ENCODE data around the gene ERCC5. TPM values are rescaled to one million over a fixed set of nuclear protein-coding genes. Genes with fewer than 3 reads are reported as not detected.

The ERCC5 gene
- total RNA-seq, 1 donor from 2014 or later, result 51.3 TPM

GRCh38 chr13:102852556-102852955, 6.7 kb downstream of the ERCC5 start:
- intact Hi-C loops (cut with DNase I), result no loop called here
- no peaks in the 10 kb centered on the region for H3K27me3 ChIP-seq (ENCODE audit: low read depth)
- ATAC-seq, result no peak
- H3K4me3 ChIP-seq, result no peak overlapping the region
- no peak for TF ChIP-seq CTCF (IDR thresholded peaks at IDR 0.05)
- no peak overlapping the region for H3K27ac ChIP-seq
- no peak for DNase-seq
- peaks cover 53% of the 10 kb centered on the region for H3K36me3 ChIP-seq
- H3K4me1 ChIP-seq, result peaks cover 7% of the 10 kb centered on the region
- no peaks in the 10 kb centered on the region for H3K9me3 ChIP-seq

- Histone ChIP-seq H3K4me1 (no peaks in the 10 kb centered on the region), H3K4me3 (no peak overlapping the region), H3K36me3 (peaks cover 74% of the 10 kb centered on the region), H3K9me3 (no peaks in the 10 kb centered on the region), H3K27me3 (ENCODE audit: low read depth) (no peaks in the 10 kb centered on the region), H3K27ac (no peak overlapping the region)
- DNase-seq (no peak), ATAC-seq (no peak)
- intact Hi-C loops (cut with DNase I), result no loop called here
- TF ChIP-seq CTCF (IDR thresholded peaks at IDR 0.05), result no peak
Observed at GRCh38 chr13:102854675-102855074, 8.8 kb downstream of the ERCC5 start.

GRCh38 chr13:102856557-102856956, 10.7 kb downstream of the ERCC5 start:
- Histone ChIP-seq H3K9me3 (no peaks in the 10 kb centered on the region), H3K27me3 (ENCODE audit: low read depth) (no peaks in the 10 kb centered on the region), H3K4me3 (no peak overlapping the region), H3K36me3 (peaks cover 93% of the 10 kb centered on the region), H3K27ac (no peak overlapping the region), H3K4me1 (no peaks in the 10 kb centered on the region)
- ATAC-seq (peak; percentile 25 to 33), DNase-seq (peak; percentile 54)
- intact Hi-C loops (cut with DNase I), result no loop called here
- TF ChIP-seq CTCF (IDR thresholded peaks at IDR 0.05), result no peak

GRCh38 chr13:102862624-102863210, 16.9 kb downstream of the ERCC5 start:
- H3K36me3 ChIP-seq, result peaks cover 98% of the 10 kb centered on the region
- no peak for ATAC-seq
- intact Hi-C loops (cut with DNase I), result no loop called here
- TF ChIP-seq CTCF (IDR thresholded peaks at IDR 0.05), result no peak
- DNase-seq, result no peak
- no peaks in the 10 kb centered on the region for H3K4me1 ChIP-seq
- no peak overlapping the region for H3K4me3 ChIP-seq
- H3K9me3 ChIP-seq, result no peaks in the 10 kb centered on the region
- H3K27ac ChIP-seq, result no peak overlapping the region
- no peaks in the 10 kb centered on the region for H3K27me3 ChIP-seq (ENCODE audit: low read depth)

GRCh38 chr13:102863590-102863989, 17.8 kb downstream of the ERCC5 start:
- ATAC-seq (no peak), DNase-seq (no peak)
- TF ChIP-seq CTCF (IDR thresholded peaks at IDR 0.05), result no peak
- H3K4me1 ChIP-seq, result no peaks in the 10 kb centered on the region
- intact Hi-C loops (cut with DNase I), result no loop called here
- H3K36me3 ChIP-seq, result peaks cover 98% of the 10 kb centered on the region
- H3K9me3 ChIP-seq, result no peaks in the 10 kb centered on the region
- H3K4me3 ChIP-seq, result no peak overlapping the region
- no peaks in the 10 kb centered on the region for H3K27me3 ChIP-seq (ENCODE audit: low read depth)
- no peak overlapping the region for H3K27ac ChIP-seq
